HepG2 (cell line): ENCODE results near the gene SMIM44. TPM values are rescaled to one million over a fixed set of nuclear protein-coding genes. Genes with fewer than 3 reads are reported as not detected.
A peak's percentile ranks its signal among the peaks of the same experiment; 100 is the strongest.

Experiments
- ATAC-seq: fragments of 200-7000 bp; cut with Tn5 transposase; 3 replicates; pipeline ENCODE4 v1.9.1; 2020; ENCODE audit warnings: mild to moderate bottlenecking, moderate library complexity
- BruUV-seq: library from RNA; stranded (reverse); fragments of 400-500 nt; replicated peaks from 2 replicates; lab custom pipeline; 2021; lab: Mats Ljungman, UMichigan
- CTCF ChIA-PET: fragments of 300-600 bp; formaldehyde crosslinking; extraction: SDS; loops from one replicate; lab custom pipeline; 2021; ENCODE audit warnings: low total read pairs, inconsistent platforms, low intra/inter-chr PET ratio; lab: Yijun Ruan, JAX
- POLR2A ChIA-PET: fragments of 350-600 bp; sonication (Branson Sonifier 250); formaldehyde crosslinking; loops from one replicate; lab custom pipeline; 2020; ENCODE audit warnings: antibody characterized with exemption, inconsistent platforms; lab: Yijun Ruan, JAX
- DNase-seq: peaks from one replicate; pipeline ENCODE4 v3.0.0-alpha.2; 2015; ENCODE audit warnings: low spot score
- FAIRE-seq: peaks from 3 replicates; lab custom pipeline; 2011; peaks lifted over from hg19 to GRCh38; lab: Jason Lieb, UNC
- H2AFZ ChIP-seq: one replicate; pipeline ENCODE4 v1.6.1; 2011; ENCODE audit warnings: low read length, inconsistent platforms
- H3K27ac ChIP-seq: fragments of 300-600 bp; 3 replicates; pipeline ENCODE4 v1.8.0; 2011; ENCODE audit warnings: mixed run types, mild to moderate bottlenecking, mixed read lengths, low read length, inconsistent platforms; ENCODE audit not compliant: insufficient read depth; ENCODE audit errors: extremely low read length
- H3K27me3 ChIP-seq, 2 experiments: fragments of 200-600 bp in 1 of 2; 2 replicates in 1 of 2; 3 replicates in 1 of 2; pipeline versions ENCODE4 v1.6.0 to v1.8.0; 2011; ENCODE audit warnings: low read length in 2 of 2, mild to moderate bottlenecking in 2 of 2, moderate library complexity in 2 of 2, inconsistent platforms in 1 of 2; ENCODE audit not compliant: insufficient read depth in 2 of 2, control insufficient read depth in 1 of 2
- H3K36me3 ChIP-seq, 2 experiments: fragments of 200-600 bp in 1 of 2; replicated peaks in 1 of 2; 2 replicates in 1 of 2; 3 replicates in 1 of 2; pipeline versions ENCODE4 v1.5.1 to v1.8.0; 2011; ENCODE audit warnings: low read length in 2 of 2, inconsistent platforms in 1 of 2; ENCODE audit not compliant: insufficient read depth in 2 of 2, control insufficient read depth in 1 of 2
- H3K4me1 ChIP-seq: 2 replicates; pipeline ENCODE4 v1.5.1; 2012; ENCODE audit warnings: low read length, inconsistent platforms; ENCODE audit not compliant: insufficient read depth
- H3K4me2 ChIP-seq: 2 replicates; pipeline ENCODE4 v1.6.0; 2011; ENCODE audit warnings: low read depth, low read length, inconsistent platforms
- H3K4me3 ChIP-seq, 3 experiments: fragments of 200-600 bp in 1 of 3; sonication (generic), shearing (Covaris generic) in 1 of 3; replicated peaks in 1 of 3; 2 replicates each; pipeline ENCODE4 v1.5.1; 2011 to 2016; ENCODE audit warnings: low read length in 3 of 3, inconsistent platforms in 2 of 3, low read depth in 2 of 3, mild to moderate bottlenecking in 2 of 3, control low read depth in 1 of 3, mixed read lengths in 1 of 3; ENCODE audit not compliant: insufficient read depth in 1 of 3
- H3K79me2 ChIP-seq: one replicate; pipeline ENCODE4 v1.6.1; 2011; ENCODE audit warnings: low read length, inconsistent platforms; ENCODE audit not compliant: insufficient read depth
- H3K9ac ChIP-seq: 2 replicates; pipeline ENCODE4 v1.6.0; 2011; ENCODE audit warnings: mild to moderate bottlenecking, low read depth, low read length, inconsistent platforms; ENCODE audit not compliant: insufficient read depth
- H3K9me3 ChIP-seq: 2 replicates; pipeline ENCODE4 v1.5.1; 2012; ENCODE audit warnings: mild to moderate bottlenecking, low read length
- H4K20me1 ChIP-seq: 2 replicates; pipeline ENCODE4 v1.6.0; 2011; ENCODE audit warnings: inconsistent platforms, mild to moderate bottlenecking, low read length, moderate library complexity; ENCODE audit not compliant: insufficient read depth
- AGO2 ChIP-seq: fragments of 200-400 bp; formaldehyde crosslinking; optimal IDR thresholded peaks from 2 replicates; pipeline ENCODE3; 2017; ENCODE audit warnings: mild to moderate bottlenecking, low read depth, low read length, moderate library complexity
- CBX5 ChIP-seq: sonication (generic); formaldehyde crosslinking; IDR thresholded peaks from 2 replicates; pipeline ENCODE4 v1.4.0; 2020; ENCODE audit warnings: missing genetic modification reagents, borderline replicate concordance
- CENPT ChIP-seq: sonication (generic); formaldehyde crosslinking; IDR thresholded peaks from 2 replicates; pipeline ENCODE4 v1.8.0; 2022; ENCODE audit warnings: low read depth, mild to moderate bottlenecking, moderate library complexity, missing genetic modification reagents
- FOSL2 ChIP-seq: sonication (generic); formaldehyde crosslinking; IDR thresholded peaks from 2 replicates; pipeline ENCODE4 v1.4.0; 2020; ENCODE audit warnings: missing genetic modification reagents
- JUN ChIP-seq: sonication (generic); formaldehyde crosslinking; IDR thresholded peaks from 2 replicates; pipeline ENCODE4 v1.4.0; 2020; ENCODE audit warnings: mild to moderate bottlenecking, missing genetic modification reagents
- THAP9 ChIP-seq: sonication (generic); formaldehyde crosslinking; IDR thresholded peaks from 2 replicates; pipeline ENCODE4; 2020; ENCODE audit warnings: missing genetic modification reagents, mild to moderate bottlenecking, borderline replicate concordance
- ZMAT5 ChIP-seq: sonication (generic); formaldehyde crosslinking; IDR thresholded peaks from 2 replicates; pipeline ENCODE4 v1.5.0; 2020; ENCODE audit warnings: mild to moderate bottlenecking, low read depth, missing genetic modification reagents, borderline replicate concordance
- ZNF18 ChIP-seq: sonication (generic); formaldehyde crosslinking; IDR thresholded peaks from 2 replicates; pipeline ENCODE4 v1.8.0; 2022; ENCODE audit warnings: mild to moderate bottlenecking, missing genetic modification reagents; ENCODE audit not compliant: insufficient replicate concordance
- WGBS: methylation state at CpG from one replicate; pipeline ENCODE4 v1.1.6; 2017; ENCODE audit warnings: low lambda C conversion rate; 5-methylcytosine and 5-hydroxymethylcytosine counted together
- in situ Hi-C: cut with HindIII; loops from 2 replicates; pipeline ENCODE4 v1.10.0; 2017; ENCODE audit warnings: low pct_unique_long_range_greater_than_20kb; ENCODE audit not compliant: extremely low pct_ligation_motif_present
- intact Hi-C: fragments of 100-400 bp; cut with micrococcal nuclease; formaldehyde crosslinking; loops from one replicate; pipeline ENCODE4 v1.10.0; 2022; ENCODE audit not compliant: unreplicated experiment
- polyA plus RNA-seq, 8 experiments: library from polyadenylated mRNA; depleted of rRNA in 3 of 8; stranded (reverse) in 7 of 8; unstranded in 1 of 8; fragments of >200 nt; fragmentation: Illumina TruSeq in 4 of 8; extraction: Trizol in 4 of 8; gene quantifications; 2 replicates each; pipeline versions ENCODE4 v1.2.1 to v1.2.3, GENCODE V29; 2011 to 2016; ENCODE audit warnings: low read depth in 4 of 8, missing spikeins in 1 of 8, mixed read lengths in 1 of 8; ENCODE audit not compliant: insufficient read depth in 1 of 8
- total RNA-seq, 5 experiments: library from RNA; depleted of rRNA; stranded (reverse); fragments of >200 nt; fragmentation: Illumina TruSeq; extraction: Trizol; gene quantifications; 2 replicates each; pipeline ENCODE4 v1.2.3, GENCODE V29; 2016; ENCODE audit warnings: low read depth in 1 of 5
- TF ChIP-seq, protein P1 (sequence below): sonication (generic); formaldehyde crosslinking; IDR thresholded peaks from 2 replicates; pipeline ENCODE4 v1.4.0; 2020; ENCODE audit warnings: missing genetic modification reagents
- TF ChIP-seq, protein P2 (sequence below): IDR thresholded peaks from 2 replicates; pipeline ENCODE4 v1.6.1; 2016; ENCODE audit warnings: missing compliant biosample characterization, missing genetic modification reagents, borderline replicate concordance

The SMIM44 gene
- total and polyA plus RNA-seq, 2 of the 13 experiments (the other 11 are each of a cell fraction or from before 2014, with no cell fraction given), result not detected

DNA sequence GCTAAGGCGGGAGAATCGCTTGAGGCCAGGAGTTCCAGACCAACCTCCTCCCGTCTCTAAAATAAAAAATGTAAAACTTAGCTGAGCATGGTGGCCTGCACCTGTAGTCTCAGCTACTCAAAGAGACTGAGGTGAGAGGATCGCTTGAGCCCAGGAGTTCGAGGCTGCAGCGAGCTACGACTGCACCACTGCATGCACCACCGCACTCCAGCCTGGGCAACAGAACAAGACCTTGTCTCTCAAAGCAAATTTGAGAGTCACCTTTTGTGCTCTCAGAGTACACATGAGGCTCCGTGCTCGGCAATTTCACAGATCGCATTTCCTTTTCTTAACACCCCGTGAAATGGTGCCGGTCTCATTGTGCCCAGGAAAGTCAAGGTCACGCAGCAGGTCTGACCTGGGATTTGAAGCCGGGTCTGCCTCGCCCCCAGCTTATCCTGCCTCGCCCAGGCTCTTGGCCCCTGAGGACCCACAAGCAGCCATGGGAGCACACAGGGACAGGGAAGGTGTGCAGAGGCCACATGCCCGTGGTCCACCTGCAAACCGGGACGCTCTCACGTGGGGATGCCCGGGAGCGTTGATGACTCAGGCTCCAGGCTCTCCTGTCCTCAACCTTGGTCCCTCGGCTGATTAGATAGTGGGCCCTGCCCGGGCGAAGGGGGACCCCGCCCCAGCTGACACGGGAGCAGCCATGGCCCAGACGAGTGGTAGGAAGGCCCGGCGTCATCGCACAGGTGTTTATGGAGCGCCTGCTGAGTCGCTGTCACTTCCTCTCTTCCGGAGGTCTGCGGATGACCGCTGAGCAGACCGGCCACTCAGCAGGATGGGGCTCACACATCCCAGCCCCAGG is 1.8 kb downstream of the SMIM44 start:
- Histone ChIP-seq H3K4me2 (peak overlapping the region; percentile 61), H3K4me1 (peaks cover 20% of the 10 kb centered on the region), H4K20me1 (no peaks in the 10 kb centered on the region), H3K79me2 (no peaks in the 10 kb centered on the region), H3K4me3 (peak overlapping the region in 1 of 3 experiments; percentile 67; a peak in 2 of 6 replicates), H2AFZ (no peak overlapping the region), H3K27me3 (no peaks in the 10 kb centered on the region), H3K27ac (no peak overlapping the region), H3K9me3 (no peaks in the 10 kb centered on the region), H3K36me3 (no peaks in the 10 kb centered on the region), H3K9ac (no peak overlapping the region; the same call in 1 of the 2 replicates)
- FAIRE-seq (no peak), ATAC-seq (peak; percentile 17), DNase-seq (peak; percentile 47)
- no TSS peak for BruUV-seq
- POLR2A ChIA-PET, result interaction anchor here (1.1 to 3.0 kb wide), 3 partner anchors 13 to 76 kb away, joined by 3 to 24 read pairs (median 6); partner anchors contain the start of genes DOHH and MFSD12
- intact Hi-C loops (no loop called here), in situ Hi-C loops (no loop called here)
- 19% methylated on average over 21 of the region's 38 CpGs for WGBS
- CTCF ChIA-PET, result no interaction called here
- TF ChIP-seq ZNF18 (CRISPR knock-in tag), result peak; percentile 71
- TF ChIP-seq FOSL2, result peak; percentile 92
- TF ChIP-seq JUN (CRISPR knock-in tag), result peak; percentile 91
- TF ChIP-seq ZMAT5 (CRISPR knock-in tag), result no peak
- no peak for TF ChIP-seq CBX5 (CRISPR knock-in tag)
- TF ChIP-seq AGO2, result no peak
- TF ChIP-seq, protein P1, sequence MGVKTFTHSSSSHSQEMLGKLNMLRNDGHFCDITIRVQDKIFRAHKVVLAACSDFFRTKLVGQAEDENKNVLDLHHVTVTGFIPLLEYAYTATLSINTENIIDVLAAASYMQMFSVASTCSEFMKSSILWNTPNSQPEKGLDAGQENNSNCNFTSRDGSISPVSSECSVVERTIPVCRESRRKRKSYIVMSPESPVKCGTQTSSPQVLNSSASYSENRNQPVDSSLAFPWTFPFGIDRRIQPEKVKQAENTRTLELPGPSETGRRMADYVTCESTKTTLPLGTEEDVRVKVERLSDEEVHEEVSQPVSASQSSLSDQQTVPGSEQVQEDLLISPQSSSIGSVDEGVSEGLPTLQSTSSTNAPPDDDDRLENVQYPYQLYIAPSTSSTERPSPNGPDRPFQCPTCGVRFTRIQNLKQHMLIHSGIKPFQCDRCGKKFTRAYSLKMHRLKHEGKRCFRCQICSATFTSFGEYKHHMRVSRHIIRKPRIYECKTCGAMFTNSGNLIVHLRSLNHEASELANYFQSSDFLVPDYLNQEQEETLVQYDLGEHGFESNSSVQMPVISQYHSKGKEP (CRISPR knock-in tag), result 0 out of 2 replicates have a peak, but pooled peaks have one; percentile 47
- peak; percentile 61; the same call in 1 of the 2 replicates for TF ChIP-seq THAP9 (CRISPR knock-in tag)
- TF ChIP-seq, protein P2, sequence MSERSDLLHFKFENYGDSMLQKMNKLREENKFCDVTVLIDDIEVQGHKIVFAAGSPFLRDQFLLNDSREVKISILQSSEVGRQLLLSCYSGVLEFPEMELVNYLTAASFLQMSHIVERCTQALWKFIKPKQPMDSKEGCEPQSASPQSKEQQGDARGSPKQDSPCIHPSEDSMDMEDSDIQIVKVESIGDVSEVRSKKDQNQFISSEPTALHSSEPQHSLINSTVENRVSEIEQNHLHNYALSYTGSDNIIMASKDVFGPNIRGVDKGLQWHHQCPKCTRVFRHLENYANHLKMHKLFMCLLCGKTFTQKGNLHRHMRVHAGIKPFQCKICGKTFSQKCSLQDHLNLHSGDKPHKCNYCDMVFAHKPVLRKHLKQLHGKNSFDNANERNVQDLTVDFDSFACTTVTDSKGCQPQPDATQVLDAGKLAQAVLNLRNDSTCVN, result peak; percentile 66; the same call in 1 of the 2 replicates
- 0 out of 2 replicates have a peak, but pooled peaks have one; percentile 82 for TF ChIP-seq CENPT (CRISPR knock-in tag)
